Trophoblast cell (in vitro differentiated cells and primary cell): ENCODE data around the gene NAV3.

ENCODE experiments used
- DNase-seq, 2 donors: peaks; one replicate each; pipeline ENCODE4 v3.0.0-alpha.2; 2016
- H2AFZ ChIP-seq: 2 replicates; pipeline ENCODE4 v1.6.1; 2013; ENCODE audit warnings: low read length, moderate library complexity, mild to moderate bottlenecking; ENCODE audit not compliant: insufficient read depth, poor library complexity
- H2AK5ac ChIP-seq: 2 replicates; pipeline ENCODE4 v1.6.1; 2013; ENCODE audit warnings: mild to moderate bottlenecking, low read length
- H2BK120ac ChIP-seq: 2 replicates; pipeline ENCODE4 v1.6.1; 2013; ENCODE audit warnings: low read length, mild to moderate bottlenecking, moderate library complexity; ENCODE audit not compliant: insufficient read depth, poor library complexity
- H2BK12ac ChIP-seq: 2 replicates; pipeline ENCODE4 v1.6.1; 2013; ENCODE audit warnings: mild to moderate bottlenecking, low read length, moderate library complexity
- H2BK5ac ChIP-seq: 2 replicates; pipeline ENCODE4 v1.6.1; 2013; ENCODE audit warnings: low read length, low read depth, moderate library complexity, mild to moderate bottlenecking; ENCODE audit not compliant: poor library complexity
- H3K14ac ChIP-seq: 2 replicates; pipeline ENCODE4 v1.6.1; 2013; ENCODE audit warnings: mild to moderate bottlenecking, low read length
- H3K18ac ChIP-seq: 2 replicates; pipeline ENCODE4 v1.6.1; 2013; ENCODE audit warnings: mild to moderate bottlenecking, low read length
- H3K23ac ChIP-seq: 2 replicates; pipeline ENCODE4 v1.6.1; 2013; ENCODE audit warnings: low read length
- H3K27ac ChIP-seq: 2 replicates; pipeline ENCODE4 v1.5.1; 2013; ENCODE audit warnings: low read depth, mild to moderate bottlenecking, inconsistent platforms, low read length, moderate library complexity
- H3K27me3 ChIP-seq: 2 replicates; pipeline ENCODE4 v1.6.1; 2013; ENCODE audit warnings: inconsistent platforms, mild to moderate bottlenecking, low read length, moderate library complexity; ENCODE audit not compliant: insufficient read depth
- H3K36me3 ChIP-seq, 2 experiments: 1 replicate in 1 of 2; 2 replicates in 1 of 2; pipeline ENCODE4 v1.6.1; 2013; ENCODE audit warnings: low read length in 2 of 2, mild to moderate bottlenecking in 2 of 2, moderate library complexity in 1 of 2; ENCODE audit not compliant: insufficient read depth in 2 of 2, control insufficient read depth in 1 of 2
- H3K4ac ChIP-seq: 2 replicates; pipeline ENCODE4 v1.6.1; 2013; ENCODE audit warnings: low read depth, mild to moderate bottlenecking, low read length, moderate library complexity
- H3K4me1 ChIP-seq, 2 experiments: 1 replicate in 1 of 2; 2 replicates in 1 of 2; pipeline ENCODE4 v1.6.1; 2013; ENCODE audit warnings: low read length in 2 of 2, mild to moderate bottlenecking in 2 of 2, moderate library complexity in 1 of 2; ENCODE audit not compliant: insufficient read depth in 2 of 2, control insufficient read depth in 1 of 2
- H3K4me2 ChIP-seq: 2 replicates; pipeline ENCODE4 v1.6.1; 2013; ENCODE audit warnings: inconsistent platforms, mild to moderate bottlenecking, low read length, moderate library complexity
- H3K4me3 ChIP-seq: 2 replicates; pipeline ENCODE4 v1.5.1; 2013; ENCODE audit warnings: mild to moderate bottlenecking, low read depth, low read length, inconsistent platforms
- H3K79me1 ChIP-seq: one replicate; pipeline ENCODE4 v1.6.1; 2013; ENCODE audit warnings: low read length
- H3K79me2 ChIP-seq: 2 replicates; pipeline ENCODE4 v1.6.1; 2013; ENCODE audit warnings: low read length, mild to moderate bottlenecking; ENCODE audit not compliant: control insufficient read depth, insufficient read depth, poor library complexity
- H3K9ac ChIP-seq: 2 replicates; pipeline ENCODE4 v1.6.1; 2013; ENCODE audit warnings: mild to moderate bottlenecking, low read length
- H3K9me3 ChIP-seq: 2 replicates; pipeline ENCODE4 v1.6.1; 2013; ENCODE audit warnings: low read depth, mild to moderate bottlenecking, control low read depth, inconsistent platforms, low read length; ENCODE audit not compliant: insufficient read depth
- H4K12ac ChIP-seq: 2 replicates; pipeline ENCODE4 v1.6.1; 2013; ENCODE audit warnings: low read depth, mild to moderate bottlenecking, low read length, moderate library complexity
- H4K8ac ChIP-seq: 2 replicates; pipeline ENCODE4 v1.6.1; 2013; ENCODE audit warnings: low read depth, mild to moderate bottlenecking, low read length, moderate library complexity
- H4K91ac ChIP-seq: one replicate; pipeline ENCODE4 v1.6.1; 2013; ENCODE audit warnings: low read depth, mild to moderate bottlenecking, low read length, moderate library complexity
- WGBS: extraction: QIAGEN DNeasy Blood & Tissue Kit; methylation state at CpG from one replicate; pipeline ENCODE4 v1.1.7; 2013; ENCODE audit warnings: missing lambda C conversion rate; ENCODE audit not compliant: insufficient read length, insufficient coverage; ENCODE audit errors: extremely low coverage; 5-methylcytosine and 5-hydroxymethylcytosine counted together

Gene NAV3

GRCh38 chr12:78176643-78177042, 345.9 kb downstream of the NAV3 start:
- Histone ChIP-seq H3K4me1 (no peaks in the 10 kb centered on the region), H4K12ac (no peak overlapping the region), H2AK5ac (no peak overlapping the region), H3K9me3 (no peaks in the 10 kb centered on the region), H3K14ac (no peak overlapping the region), H4K8ac (no peak overlapping the region), H3K23ac (no peak overlapping the region), H4K91ac (no peak overlapping the region), H3K4ac (no peak overlapping the region), H3K18ac (no peak overlapping the region), H2BK120ac (no peak overlapping the region), H3K9ac (no peak overlapping the region), H3K79me1 (no peaks in the 10 kb centered on the region), H3K27ac (no peak overlapping the region), H3K79me2 (no peaks in the 10 kb centered on the region), H2BK12ac (no peak overlapping the region), H2BK5ac (no peak overlapping the region), H2AFZ (no peak overlapping the region), H3K4me3 (no peak overlapping the region), H3K4me2 (no peak overlapping the region), H3K27me3 (no peaks in the 10 kb centered on the region), H3K36me3 (no peaks in the 10 kb centered on the region)
- WGBS, result no CpG with 5 or more reads among the region's 4 CpGs
- DNase-seq, result no peak

GRCh38 chr12:78177298-78177697, 346.6 kb downstream of the NAV3 start:
- Histone ChIP-seq H3K4ac (no peak overlapping the region), H3K14ac (no peak overlapping the region), H3K4me2 (no peak overlapping the region), H3K23ac (no peak overlapping the region), H2BK120ac (no peak overlapping the region), H3K27ac (no peak overlapping the region), H3K36me3 (no peaks in the 10 kb centered on the region), H3K4me1 (no peaks in the 10 kb centered on the region), H3K18ac (no peak overlapping the region), H3K9ac (no peak overlapping the region), H2AFZ (no peak overlapping the region), H4K8ac (no peak overlapping the region), H3K79me2 (no peaks in the 10 kb centered on the region), H4K91ac (no peak overlapping the region), H2BK5ac (no peak overlapping the region), H3K9me3 (no peaks in the 10 kb centered on the region), H2BK12ac (no peak overlapping the region), H3K79me1 (no peaks in the 10 kb centered on the region), H3K27me3 (no peaks in the 10 kb centered on the region), H3K4me3 (no peak overlapping the region), H4K12ac (no peak overlapping the region), H2AK5ac (no peak overlapping the region)
- DNase-seq, result no peak
- WGBS, result no CpG with 5 or more reads among the region's 3 CpGs

DNA sequence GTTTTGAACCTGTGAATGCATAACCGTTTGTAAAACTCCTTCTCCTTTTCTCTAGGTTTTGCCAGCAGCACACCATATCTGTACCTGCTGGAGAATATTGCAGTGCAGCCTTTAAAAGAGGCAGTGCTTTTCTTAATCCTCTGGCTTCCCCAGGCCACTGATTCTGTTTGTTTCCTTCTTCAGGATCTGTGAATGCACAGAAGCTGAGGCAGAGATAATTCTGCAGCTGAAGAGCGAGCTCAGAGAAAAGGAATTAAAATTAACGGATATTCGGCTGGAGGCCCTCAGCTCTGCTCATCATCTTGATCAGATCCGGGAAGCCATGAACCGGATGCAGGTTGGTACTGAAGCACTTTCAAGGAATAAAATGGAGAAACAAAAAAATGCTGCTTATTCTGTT, 348.7 kb downstream of the NAV3 start:
- Histone ChIP-seq H4K8ac (no peak overlapping the region), H3K23ac (no peak overlapping the region), H3K27me3 (no peaks in the 10 kb centered on the region), H3K4me2 (no peak overlapping the region), H3K9ac (no peak overlapping the region), H3K79me2 (no peaks in the 10 kb centered on the region), H3K9me3 (no peaks in the 10 kb centered on the region), H2BK120ac (no peak overlapping the region), H3K79me1 (no peaks in the 10 kb centered on the region), H3K4me3 (no peak overlapping the region), H3K27ac (no peak overlapping the region), H3K4me1 (no peaks in the 10 kb centered on the region), H2BK12ac (no peak overlapping the region), H3K4ac (no peak overlapping the region), H3K18ac (no peak overlapping the region), H3K36me3 (no peaks in the 10 kb centered on the region), H2AFZ (no peak overlapping the region), H2BK5ac (no peak overlapping the region), H4K91ac (no peak overlapping the region), H3K14ac (no peak overlapping the region), H2AK5ac (no peak overlapping the region), H4K12ac (no peak overlapping the region)
- no peak for DNase-seq
- no CpG with 5 or more reads among the region's 6 CpGs for WGBS

DNA sequence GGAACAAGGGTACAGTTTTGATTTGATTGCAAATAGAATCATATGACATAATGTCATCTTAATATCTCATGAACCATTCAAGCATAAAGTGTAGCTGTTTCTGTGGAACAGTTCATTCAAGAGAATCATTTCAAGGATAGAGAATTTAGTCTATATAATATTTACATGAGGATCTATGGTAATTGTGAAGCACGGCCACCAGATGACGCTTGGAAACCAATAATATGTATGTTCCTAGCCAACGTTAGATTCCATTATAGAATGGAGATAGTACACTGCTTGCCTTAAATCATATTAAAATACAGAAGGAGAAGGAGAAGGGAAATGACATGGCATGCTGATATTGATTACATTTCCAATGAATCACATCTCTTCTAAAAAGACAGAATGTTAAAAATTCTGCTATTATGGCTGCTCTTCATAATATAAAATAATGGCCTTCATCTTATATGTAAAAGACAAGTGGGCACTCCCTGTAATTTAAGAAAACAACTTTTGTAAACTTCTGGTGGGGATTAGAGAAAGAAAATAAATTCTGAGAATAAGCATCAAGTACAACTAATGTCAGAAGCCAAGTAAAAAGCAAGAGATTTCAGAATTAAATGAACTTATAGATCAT, 351.0 kb downstream of the NAV3 start:
- Histone ChIP-seq H3K27me3 (no peaks in the 10 kb centered on the region), H3K9me3 (no peaks in the 10 kb centered on the region), H3K14ac (no peak overlapping the region), H3K4me1 (no peaks in the 10 kb centered on the region), H3K79me1 (no peaks in the 10 kb centered on the region), H3K4me2 (no peak overlapping the region), H4K12ac (no peak overlapping the region), H3K4me3 (no peak overlapping the region), H3K18ac (no peak overlapping the region), H4K91ac (no peak overlapping the region), H3K36me3 (no peaks in the 10 kb centered on the region), H2AK5ac (no peak overlapping the region), H3K4ac (no peak overlapping the region), H2BK12ac (no peak overlapping the region), H2BK120ac (no peak overlapping the region), H3K79me2 (no peaks in the 10 kb centered on the region), H4K8ac (no peak overlapping the region), H3K23ac (no peak overlapping the region), H2BK5ac (no peak overlapping the region), H2AFZ (no peak overlapping the region), H3K27ac (no peak overlapping the region), H3K9ac (no peak overlapping the region)
- peak; percentile 21 to 69 for DNase-seq
- no CpG with 5 or more reads among the region's 3 CpGs for WGBS
